Measurements from ENCODE around the gene MYH6.

The MYH6 gene

GRCh38 chr14:23372509-23372908, 35.6 kb downstream of the MYH6 start, which contains the start of gene IL25:
Gene IL25 (plus strand): TSS chr14:23372809.
- no peak for TF ChIP-seq CTCF (IDR thresholded peaks at IDR 0.05; ENCODE audit: low read depth, low read length)
- DNase-seq (ENCODE audit: extremely low read depth, low read depth) = no peak

GRCh38 chr14:23371865-23372264, 36.2 kb downstream of the MYH6 start:
- no peak for DNase-seq (ENCODE audit: extremely low read depth, low read depth)
- TF ChIP-seq CTCF (IDR thresholded peaks at IDR 0.05; ENCODE audit: low read depth, low read length) = no peak

GRCh38 chr14:23370221-23370620, 37.9 kb downstream of the MYH6 start:
- no peak for TF ChIP-seq CTCF (IDR thresholded peaks at IDR 0.05; ENCODE audit: low read depth, low read length)
- DNase-seq (ENCODE audit: extremely low read depth, low read depth) = no peak

GRCh38 chr14:23366426-23366921, 41.6 kb downstream of the MYH6 start:
- no peak for DNase-seq (ENCODE audit: extremely low read depth, low read depth)
- TF ChIP-seq CTCF (IDR thresholded peaks at IDR 0.05; ENCODE audit: low read depth, low read length) = no peak

GRCh38 chr14:23365732-23366425, 42.2 kb downstream of the MYH6 start:
- TF ChIP-seq CTCF (IDR thresholded peaks at IDR 0.05; ENCODE audit: low read depth, low read length) = no peak
- DNase-seq (ENCODE audit: extremely low read depth, low read depth) = no peak

- DNase-seq (ENCODE audit: extremely low read depth, low read depth) = no peak
- TF ChIP-seq CTCF (IDR thresholded peaks at IDR 0.05; ENCODE audit: low read depth, low read length) = no peak
These were observed 42.9 kb downstream of the MYH6 start, which contains the start of gene EFS for GRCh38 chr14:23365036-23365731. Gene EFS (minus strand): TSS chr14:23365172. CDS start chr14:23365025, 147 bp downstream.

Data from AG09319 (cell line).